ENCODE measurements around the gene POU6F2. TPM values are rescaled to one million over a fixed set of nuclear protein-coding genes. Genes with fewer than 3 reads are reported as not detected.
"Not testable (repeated sequence)": the region's sequence is repeated elsewhere in the genome, so short reads cannot be mapped to it uniquely, and the experiment has no call there.

POU6F2 gene
- total RNA-seq, 1 experiment from 2014 or later, result 0.64 TPM

- Mint-ChIP-seq H3K27me3 (ENCODE audit: unreplicated experiment) (no peaks in the 10 kb centered on the region), H3K27ac (ENCODE audit: unreplicated experiment) (no peak overlapping the region), H3K4me1 (ENCODE audit: low read depth, unreplicated experiment) (peaks cover 34% of the 10 kb centered on the region), H3K9me3 (ENCODE audit: low read depth, unreplicated experiment) (no peaks in the 10 kb centered on the region), H3K36me3 (ENCODE audit: insufficient read depth, unreplicated experiment) (no peaks in the 10 kb centered on the region), H3K4me3 (ENCODE audit: low read depth, unreplicated experiment) (no peak overlapping the region)
- intact Hi-C loops (cut with micrococcal nuclease; ENCODE audit: unreplicated experiment), result no loop called here
- CTCF ChIA-PET, result no interaction called here
- no peak for DNase-seq
- TF ChIP-seq, protein P1, sequence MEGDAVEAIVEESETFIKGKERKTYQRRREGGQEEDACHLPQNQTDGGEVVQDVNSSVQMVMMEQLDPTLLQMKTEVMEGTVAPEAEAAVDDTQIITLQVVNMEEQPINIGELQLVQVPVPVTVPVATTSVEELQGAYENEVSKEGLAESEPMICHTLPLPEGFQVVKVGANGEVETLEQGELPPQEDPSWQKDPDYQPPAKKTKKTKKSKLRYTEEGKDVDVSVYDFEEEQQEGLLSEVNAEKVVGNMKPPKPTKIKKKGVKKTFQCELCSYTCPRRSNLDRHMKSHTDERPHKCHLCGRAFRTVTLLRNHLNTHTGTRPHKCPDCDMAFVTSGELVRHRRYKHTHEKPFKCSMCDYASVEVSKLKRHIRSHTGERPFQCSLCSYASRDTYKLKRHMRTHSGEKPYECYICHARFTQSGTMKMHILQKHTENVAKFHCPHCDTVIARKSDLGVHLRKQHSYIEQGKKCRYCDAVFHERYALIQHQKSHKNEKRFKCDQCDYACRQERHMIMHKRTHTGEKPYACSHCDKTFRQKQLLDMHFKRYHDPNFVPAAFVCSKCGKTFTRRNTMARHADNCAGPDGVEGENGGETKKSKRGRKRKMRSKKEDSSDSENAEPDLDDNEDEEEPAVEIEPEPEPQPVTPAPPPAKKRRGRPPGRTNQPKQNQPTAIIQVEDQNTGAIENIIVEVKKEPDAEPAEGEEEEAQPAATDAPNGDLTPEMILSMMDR (IDR thresholded peaks at IDR 0.05; ENCODE audit: unreplicated experiment), result no peak
- no TSS peak for BruUV-seq (replicated peaks)
These were observed 39.7 kb upstream of the POU6F2 start for GRCh38 chr7:38938001-38938485.

- no peaks in the 10 kb centered on the region for H3K36me3 Mint-ChIP-seq (ENCODE audit: insufficient read depth, unreplicated experiment)
- no peak overlapping the region for H3K27ac Mint-ChIP-seq (ENCODE audit: unreplicated experiment)
- no TSS peak for BruUV-seq (replicated peaks)
These were observed 39.1 kb upstream of the POU6F2 start for GRCh38 chr7:38938589-38938988.

GRCh38 chr7:38940774-38941173 lies 36.9 kb upstream of the POU6F2 start:
- intact Hi-C loops (cut with micrococcal nuclease; ENCODE audit: unreplicated experiment), result no loop called here
- Mint-ChIP-seq H3K4me3 (ENCODE audit: low read depth, unreplicated experiment) (no peak overlapping the region), H3K27ac (ENCODE audit: unreplicated experiment) (no peak overlapping the region), H3K27me3 (ENCODE audit: unreplicated experiment) (no peaks in the 10 kb centered on the region), H3K9me3 (ENCODE audit: low read depth, unreplicated experiment) (no peaks in the 10 kb centered on the region), H3K4me1 (ENCODE audit: low read depth, unreplicated experiment) (peaks cover 19% of the 10 kb centered on the region), H3K36me3 (ENCODE audit: insufficient read depth, unreplicated experiment) (no peaks in the 10 kb centered on the region)
- CTCF ChIA-PET, result no interaction called here
- TF ChIP-seq, protein P1 (IDR thresholded peaks at IDR 0.05; ENCODE audit: unreplicated experiment), result no peak
- DNase-seq, result no peak
- no TSS peak for BruUV-seq (replicated peaks)

More at GRCh38 chr7:38938589-38938988, 39.1 kb upstream of the POU6F2 start:
- no peak for DNase-seq
- peaks cover 31% of the 10 kb centered on the region for H3K4me1 Mint-ChIP-seq (ENCODE audit: low read depth, unreplicated experiment)
- TF ChIP-seq, protein P1 (IDR thresholded peaks at IDR 0.05; ENCODE audit: unreplicated experiment), result no peak
- no peaks in the 10 kb centered on the region for H3K9me3 Mint-ChIP-seq (ENCODE audit: low read depth, unreplicated experiment)
- no peaks in the 10 kb centered on the region for H3K27me3 Mint-ChIP-seq (ENCODE audit: unreplicated experiment)
- H3K4me3 Mint-ChIP-seq (ENCODE audit: low read depth, unreplicated experiment), result no peak overlapping the region
- intact Hi-C loops (cut with micrococcal nuclease; ENCODE audit: unreplicated experiment), result no loop called here
- CTCF ChIA-PET, result no interaction called here

GRCh38 chr7:38942431-38943051 lies 35.2 kb upstream of the POU6F2 start:
- TF ChIP-seq, protein P1 (IDR thresholded peaks at IDR 0.05; ENCODE audit: unreplicated experiment), result no peak
- no peaks in the 10 kb centered on the region for H3K9me3 Mint-ChIP-seq (ENCODE audit: low read depth, unreplicated experiment)
- no TSS peak for BruUV-seq (replicated peaks)
- H3K4me3 Mint-ChIP-seq (ENCODE audit: low read depth, unreplicated experiment), result no peak overlapping the region
- intact Hi-C loops (cut with micrococcal nuclease; ENCODE audit: unreplicated experiment), result no loop called here
- H3K4me1 Mint-ChIP-seq (ENCODE audit: low read depth, unreplicated experiment), result peaks cover 15% of the 10 kb centered on the region
- no peaks in the 10 kb centered on the region for H3K36me3 Mint-ChIP-seq (ENCODE audit: insufficient read depth, unreplicated experiment)
- no peaks in the 10 kb centered on the region for H3K27me3 Mint-ChIP-seq (ENCODE audit: unreplicated experiment)
- CTCF ChIA-PET, result no interaction called here
- no peak for DNase-seq
- H3K27ac Mint-ChIP-seq (ENCODE audit: unreplicated experiment), result no peak overlapping the region

- not testable (repeated sequence) for H3K4me3 Mint-ChIP-seq (ENCODE audit: low read depth, unreplicated experiment); H3K36me3 Mint-ChIP-seq (ENCODE audit: insufficient read depth, unreplicated experiment); H3K9me3 Mint-ChIP-seq (ENCODE audit: low read depth, unreplicated experiment); BruUV-seq (replicated peaks); H3K27me3 Mint-ChIP-seq (ENCODE audit: unreplicated experiment)
- Mint-ChIP-seq H3K4me1 (ENCODE audit: low read depth, unreplicated experiment) (peaks cover 55% of the 10 kb centered on the region), H3K27ac (ENCODE audit: unreplicated experiment) (peak overlapping the region; percentile 10)
- intact Hi-C loops (cut with micrococcal nuclease; ENCODE audit: unreplicated experiment), result loop anchor here (5.0 kb wide), 1 partner anchor 150 kb away; no protein-coding TSS in a partner anchor
- DNase-seq, result peak; percentile 82
- CTCF ChIA-PET, result interaction anchor here (0.6 to 1.3 kb wide), 6 partner anchors 9 to 1750 kb away, joined by 3 read pairs; no protein-coding TSS in a partner anchor
These were observed 30.2 kb upstream of the POU6F2 start for GRCh38 chr7:38947541-38947940.
